Upper lobe of right lung (tissue), 1 donor: ENCODE data around the gene CLSTN3. TPM values are rescaled to one million over a fixed set of nuclear protein-coding genes. Genes with fewer than 3 reads are reported as not detected.

Experiments
- ATAC-seq: fragments of 200-7000 bp; cut with Tn5 transposase; one replicate; pipeline ENCODE4 v1.9.1; 2020; ENCODE audit warnings: mild to moderate bottlenecking, moderate library complexity
- DNase-seq: peaks from one replicate; pipeline ENCODE4 v3.0.0-alpha.2; 2020
- H3K27ac ChIP-seq: fragments of 200-600 bp; one replicate; pipeline ENCODE4 v1.8.0; 2022
- H3K27me3 ChIP-seq: fragments of 200-600 bp; one replicate; pipeline ENCODE4 v1.8.0; 2022; ENCODE audit warnings: mild to moderate bottlenecking
- H3K36me3 ChIP-seq: fragments of 200-600 bp; one replicate; pipeline ENCODE4 v1.8.0; 2022
- H3K4me1 ChIP-seq: fragments of 200-600 bp; one replicate; pipeline ENCODE4 v1.8.0; 2022
- H3K4me3 ChIP-seq: fragments of 200-600 bp; one replicate; pipeline ENCODE4 v1.8.0; 2022; ENCODE audit warnings: mild to moderate bottlenecking
- H3K9me3 ChIP-seq: fragments of 200-600 bp; one replicate; pipeline ENCODE4 v1.8.0; 2022
- CTCF ChIP-seq: fragments of 200-600 bp; IDR thresholded peaks from one replicate; pipeline ENCODE4 v1.8.0; 2022; ENCODE audit warnings: antibody characterized with exemption
- intact Hi-C: fragments of 100-400 bp; cut with DNase I; formaldehyde crosslinking; loops from one replicate; pipeline ENCODE4 v1.11.0; 2022
- total RNA-seq: library from RNA; stranded (reverse); fragmentation: NEBNext Ultra II Directional; extraction: Animal tissue kit (Norgen Biotek cat#: 25700); gene quantifications from one replicate; pipeline ENCODE4 v1.2.1, GENCODE V29; 2021
- donor health status: DM: no; HTN: yes; CAD: no; lungs with severe emphysema.

Gene CLSTN3
- total RNA-seq, 1 donor from 2014 or later: 48.2 TPM

DNA sequence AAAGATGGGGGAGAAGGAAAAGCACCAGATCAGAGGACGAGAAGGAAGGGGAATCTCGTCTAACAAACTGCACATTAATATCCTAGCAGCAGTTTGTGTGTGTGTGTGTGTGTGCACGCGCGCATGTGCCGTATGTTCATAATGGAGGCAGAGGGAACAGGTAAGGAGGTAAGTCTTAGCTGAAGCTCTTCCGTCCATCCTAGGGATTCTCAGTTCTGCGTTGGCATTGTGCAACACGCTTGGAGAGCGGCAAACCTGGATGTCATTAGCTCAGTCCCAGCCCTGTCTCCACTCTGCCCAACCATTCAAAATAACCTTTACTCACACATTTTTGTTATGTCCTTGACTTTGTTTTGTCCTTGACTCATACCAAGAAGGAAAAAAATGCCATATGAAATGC is 36.3 kb upstream of the CLSTN3 start:
- Histone ChIP-seq H3K36me3 (peaks cover 25% of the 10 kb centered on the region), H3K4me3 (no peak overlapping the region), H3K4me1 (peaks cover 37% of the 10 kb centered on the region), H3K9me3 (no peaks in the 10 kb centered on the region), H3K27ac (no peak overlapping the region), H3K27me3 (no peaks in the 10 kb centered on the region)
- ATAC-seq: peak; percentile 10
- DNase-seq: peak; percentile 42
- intact Hi-C loops: no loop called here
- TF ChIP-seq CTCF: no peak

DNA sequence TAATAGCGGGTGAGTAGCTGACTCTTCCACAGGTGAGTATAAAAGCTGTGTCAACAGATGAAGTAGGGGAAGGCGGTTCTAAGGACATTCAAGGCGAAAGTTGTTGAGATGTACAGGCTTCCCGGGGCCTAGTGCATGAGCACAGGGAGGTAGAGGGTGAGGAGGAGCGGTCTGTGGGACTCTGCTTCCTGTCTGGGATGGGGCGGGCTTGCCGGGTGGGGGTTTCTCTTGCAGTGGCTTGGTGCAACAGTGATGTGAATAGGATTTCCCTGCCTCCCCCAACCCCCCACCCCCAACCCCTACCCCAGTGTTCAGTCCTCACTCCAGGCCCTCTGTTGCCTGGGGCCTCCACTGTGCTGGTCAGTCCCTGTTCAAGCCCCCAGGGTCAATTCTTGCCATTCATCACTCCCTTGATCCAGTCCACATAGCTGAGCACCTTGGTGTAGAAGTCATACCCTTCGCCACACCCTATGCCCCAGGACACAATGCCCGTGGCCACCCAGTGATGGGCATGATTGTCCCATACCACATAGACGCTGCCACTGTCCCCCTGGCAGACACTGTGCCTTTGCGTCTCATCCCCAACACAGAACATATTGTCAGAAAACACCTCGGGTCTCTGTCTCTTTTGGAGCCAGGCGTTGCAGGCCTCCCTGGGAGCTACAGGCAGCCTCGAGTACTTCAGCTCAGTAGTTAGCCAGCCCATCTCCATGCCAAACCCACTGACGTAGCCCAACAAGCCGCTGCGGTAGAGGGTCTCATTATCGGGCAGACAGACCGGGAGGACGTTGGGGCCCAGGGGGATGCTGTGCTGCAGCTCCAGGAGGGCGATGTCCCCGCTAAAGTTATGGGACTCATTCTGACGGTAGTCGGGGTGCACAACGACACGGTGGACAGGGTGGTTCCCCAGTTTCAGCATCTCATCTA is 33.9 kb upstream of the CLSTN3 start:
- H3K4me1 ChIP-seq: peaks cover 25% of the 10 kb centered on the region
- intact Hi-C loops: loop anchor here (5.0 kb wide), 1 partner anchor 34 kb away; the partner anchor contains the start of gene C1S
- ATAC-seq (peak; percentile 1), DNase-seq (peak; percentile 50)
- no peak overlapping the region for H3K4me3 ChIP-seq
- TF ChIP-seq CTCF: no peak
- peaks cover 33% of the 10 kb centered on the region for H3K36me3 ChIP-seq
- no peak overlapping the region for H3K27ac ChIP-seq
- H3K9me3 ChIP-seq: no peaks in the 10 kb centered on the region
- H3K27me3 ChIP-seq: no peaks in the 10 kb centered on the region

- H3K4me1 ChIP-seq: peaks cover 18% of the 10 kb centered on the region
- peaks cover 38% of the 10 kb centered on the region for H3K36me3 ChIP-seq
- H3K27ac ChIP-seq: no peak overlapping the region
- intact Hi-C loops: loop anchor here (5.0 kb wide), 1 partner anchor 35 kb away; the partner anchor contains the start of gene C1S
- H3K9me3 ChIP-seq: no peaks in the 10 kb centered on the region
- DNase-seq: peak; percentile 62
- ATAC-seq: no peak
- H3K4me3 ChIP-seq: no peak overlapping the region
- TF ChIP-seq CTCF: no peak
- H3K27me3 ChIP-seq: no peaks in the 10 kb centered on the region
Observed at GRCh38 chr12:7096979-7097378, 33.2 kb upstream of the CLSTN3 start.

GRCh38 chr12:7099290-7099996 is 30.7 kb upstream of the CLSTN3 start:
- Histone ChIP-seq H3K4me3 (no peak overlapping the region), H3K27me3 (no peaks in the 10 kb centered on the region), H3K36me3 (peaks cover 60% of the 10 kb centered on the region), H3K4me1 (peaks cover 3% of the 10 kb centered on the region), H3K27ac (no peak overlapping the region), H3K9me3 (no peaks in the 10 kb centered on the region)
- no peak for TF ChIP-seq CTCF
- intact Hi-C loops: loop anchor here (5.0 kb wide), 1 partner anchor 37 kb away; the partner anchor contains the start of gene C1S
- DNase-seq: peak; percentile 28
- peak; percentile 25 for ATAC-seq

DNA sequence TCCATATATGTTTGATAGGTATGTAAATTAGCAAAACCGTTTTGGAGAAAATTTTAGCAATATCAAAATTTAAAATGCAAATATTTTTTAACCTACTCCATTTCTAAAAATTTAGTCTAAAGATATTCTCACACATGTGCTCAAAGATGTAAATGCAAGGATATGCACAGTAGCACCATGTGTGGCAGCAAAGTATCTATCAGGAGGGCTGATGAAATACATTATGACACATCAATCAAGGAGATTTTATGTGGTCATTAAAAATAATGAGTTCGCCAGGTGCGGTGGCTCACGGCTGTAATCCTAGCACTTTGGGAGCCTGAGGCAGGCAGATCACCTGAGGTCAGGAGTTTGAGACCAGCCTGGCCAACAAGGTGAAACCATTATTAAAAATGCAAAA is 29.9 kb upstream of the CLSTN3 start:
- intact Hi-C loops: loop anchor here (10.0 kb wide), 1 partner anchor 155 kb away; the partner anchor contains the start of genes C12orf57 and RNU7-1
- no peak for TF ChIP-seq CTCF
- H3K4me3 ChIP-seq: no peak overlapping the region
- H3K27ac ChIP-seq: no peak overlapping the region
- H3K36me3 ChIP-seq: peaks cover 63% of the 10 kb centered on the region
- H3K27me3 ChIP-seq: no peaks in the 10 kb centered on the region
- no peak for ATAC-seq
- no peaks in the 10 kb centered on the region for H3K4me1 ChIP-seq
- H3K9me3 ChIP-seq: no peaks in the 10 kb centered on the region
- no peak for DNase-seq
